ENCODE measurements around the gene CCDC47.
"Not testable (repeated sequence)": the region's sequence is repeated elsewhere in the genome, so short reads cannot be mapped to it uniquely, and the experiment has no call there.

Gene CCDC47, protein sequence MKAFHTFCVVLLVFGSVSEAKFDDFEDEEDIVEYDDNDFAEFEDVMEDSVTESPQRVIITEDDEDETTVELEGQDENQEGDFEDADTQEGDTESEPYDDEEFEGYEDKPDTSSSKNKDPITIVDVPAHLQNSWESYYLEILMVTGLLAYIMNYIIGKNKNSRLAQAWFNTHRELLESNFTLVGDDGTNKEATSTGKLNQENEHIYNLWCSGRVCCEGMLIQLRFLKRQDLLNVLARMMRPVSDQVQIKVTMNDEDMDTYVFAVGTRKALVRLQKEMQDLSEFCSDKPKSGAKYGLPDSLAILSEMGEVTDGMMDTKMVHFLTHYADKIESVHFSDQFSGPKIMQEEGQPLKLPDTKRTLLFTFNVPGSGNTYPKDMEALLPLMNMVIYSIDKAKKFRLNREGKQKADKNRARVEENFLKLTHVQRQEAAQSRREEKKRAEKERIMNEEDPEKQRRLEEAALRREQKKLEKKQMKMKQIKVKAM

DNA sequence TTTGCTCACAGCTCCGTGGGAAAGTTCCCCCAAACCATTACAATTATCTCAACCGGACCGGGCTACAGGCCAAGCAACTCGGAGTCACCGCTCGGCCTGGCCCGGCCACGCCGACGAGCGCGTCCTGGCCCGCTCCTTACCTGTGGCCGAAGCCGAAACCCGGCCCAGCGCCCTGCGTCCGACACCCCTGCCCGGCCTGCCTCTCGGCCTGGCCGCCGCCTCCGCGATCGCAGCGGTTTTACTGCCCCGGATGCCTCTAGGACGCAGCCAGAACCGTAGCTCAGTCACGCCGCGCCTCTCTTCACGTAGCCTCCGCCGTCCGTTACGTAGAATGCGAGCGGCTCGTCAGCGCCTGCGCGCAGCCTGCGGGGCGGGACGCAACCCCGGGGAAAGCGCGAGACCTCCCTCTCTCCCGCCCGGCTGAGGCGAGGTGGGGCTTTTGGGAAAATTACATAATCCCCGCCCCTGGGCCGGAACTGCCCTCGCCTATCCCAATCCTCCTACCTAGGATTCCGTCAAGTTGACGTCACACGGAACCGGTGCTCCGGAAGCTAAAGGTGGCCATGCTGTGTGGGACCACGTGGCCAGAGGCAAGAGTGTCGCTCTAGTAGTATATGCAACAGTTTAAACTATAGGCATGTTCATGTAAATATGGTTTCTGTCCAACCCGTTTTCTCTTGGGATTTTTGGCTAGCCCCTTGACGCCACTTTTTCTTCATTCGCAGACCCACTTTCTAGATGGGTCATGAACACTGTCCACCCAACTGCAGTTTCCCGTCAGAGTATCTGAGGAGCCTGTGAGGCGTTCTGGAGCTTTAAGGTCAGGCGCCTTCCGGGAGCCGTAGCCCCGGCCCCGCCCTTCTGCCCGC, at the start of gene CCDC47:
TSS of gene CCDC47 (minus strand) at position 326 of the 869 bp plus-strand sequence. CDS start 7,422 bp downstream, outside the sequence.
- DNase-seq = peak; percentile 96

DNA sequence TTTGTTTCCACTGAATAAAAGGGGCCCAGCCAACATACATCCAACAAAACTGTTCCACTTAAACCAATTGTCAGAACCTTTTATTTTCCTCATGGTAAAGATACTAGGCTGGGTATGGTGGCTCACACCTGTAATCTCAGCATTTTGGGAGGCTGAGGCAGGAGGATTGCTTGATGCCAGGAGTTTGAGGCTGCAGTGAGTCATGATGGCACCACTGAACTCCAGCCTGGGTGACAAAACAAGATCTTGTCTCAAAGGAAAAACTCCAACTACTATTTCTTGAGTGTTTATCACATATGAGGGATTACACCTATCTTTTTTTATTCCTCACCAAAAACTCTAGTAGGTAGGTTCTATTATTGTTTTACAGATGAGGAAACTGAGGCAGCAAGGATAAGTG, 49.1 kb upstream of the CCDC47 start:
- no peak for DNase-seq

GRCh38 chr17:63821804-63822203, 48.4 kb upstream of the CCDC47 start:
- no peak for DNase-seq

DNA sequence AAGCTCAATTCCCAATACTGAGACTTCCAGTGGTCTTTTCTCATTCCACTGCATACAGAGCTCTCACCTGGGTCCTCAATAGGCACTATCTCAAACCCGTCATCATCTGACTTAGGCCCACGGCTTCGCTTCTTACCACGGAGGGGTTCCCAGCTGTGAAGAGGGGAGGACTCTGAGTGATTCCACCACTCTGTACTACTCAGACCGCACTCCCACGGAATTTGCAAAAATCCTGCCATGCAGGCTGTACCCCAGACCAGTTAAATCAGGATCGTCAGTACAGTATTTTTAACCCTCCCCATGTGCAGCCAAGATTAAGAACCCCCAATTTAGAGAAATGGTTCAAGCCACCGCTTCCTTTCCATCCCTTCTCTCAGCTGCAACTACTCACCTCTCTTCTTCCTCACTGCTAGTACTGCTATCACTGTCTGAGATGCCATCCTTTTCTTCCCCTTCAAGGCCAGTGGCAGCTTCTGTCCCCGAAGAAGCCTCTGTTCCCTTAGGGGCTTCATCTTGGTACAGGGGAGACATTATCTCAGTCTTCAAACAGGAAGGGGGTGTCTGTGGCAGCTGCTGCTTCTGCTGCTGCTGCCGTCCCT, 47.7 kb upstream of the CCDC47 start:
- DNase-seq = no peak

- no peak for DNase-seq
Observed at GRCh38 chr17:63819585-63820537, 46.5 kb upstream of the CCDC47 start.

DNA sequence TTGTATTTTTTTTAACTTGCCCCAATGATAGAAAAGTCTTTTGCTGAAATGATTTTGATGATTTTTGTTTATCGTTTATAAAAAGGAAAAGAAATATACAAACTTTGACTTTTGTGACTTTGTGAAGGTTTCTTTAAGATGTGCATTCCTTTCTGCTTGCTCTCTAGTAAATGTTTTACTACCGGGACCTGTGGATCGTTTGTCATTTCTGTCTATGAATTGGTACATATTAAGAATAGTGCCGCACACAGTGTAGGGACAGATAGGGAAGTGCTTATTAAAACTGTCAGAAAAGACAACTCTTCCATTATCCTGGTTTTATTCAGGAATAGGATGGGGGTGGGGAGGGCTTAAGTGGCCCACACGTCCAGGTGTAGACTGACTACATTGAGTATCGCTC, 45.7 kb upstream of the CCDC47 start:
- DNase-seq = no peak

- DNase-seq = no peak
Observed at GRCh38 chr17:63817736-63818385, 44.5 kb upstream of the CCDC47 start.

- no peak for DNase-seq
Observed at GRCh38 chr17:63816669-63817068, 43.3 kb upstream of the CCDC47 start.

DNA sequence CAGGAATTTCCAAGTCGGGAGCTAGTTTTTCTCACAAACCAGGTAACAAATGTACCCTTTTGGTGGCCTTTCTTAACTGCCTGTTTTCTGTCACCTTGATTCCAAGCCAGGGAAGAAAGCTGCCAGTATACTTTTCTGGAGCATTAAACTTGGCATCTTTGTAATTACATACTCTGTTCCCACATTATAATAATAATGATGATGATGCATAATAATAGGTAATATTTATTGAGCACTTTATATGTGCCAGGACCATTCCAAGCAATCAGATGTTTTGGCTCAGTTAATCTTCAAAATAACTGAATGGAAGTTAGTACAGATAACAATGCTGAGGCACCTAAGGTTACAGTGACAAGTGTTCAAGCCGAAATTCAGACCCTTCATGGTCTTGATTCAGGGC, 42.7 kb upstream of the CCDC47 start:
- no peak for DNase-seq

DNA sequence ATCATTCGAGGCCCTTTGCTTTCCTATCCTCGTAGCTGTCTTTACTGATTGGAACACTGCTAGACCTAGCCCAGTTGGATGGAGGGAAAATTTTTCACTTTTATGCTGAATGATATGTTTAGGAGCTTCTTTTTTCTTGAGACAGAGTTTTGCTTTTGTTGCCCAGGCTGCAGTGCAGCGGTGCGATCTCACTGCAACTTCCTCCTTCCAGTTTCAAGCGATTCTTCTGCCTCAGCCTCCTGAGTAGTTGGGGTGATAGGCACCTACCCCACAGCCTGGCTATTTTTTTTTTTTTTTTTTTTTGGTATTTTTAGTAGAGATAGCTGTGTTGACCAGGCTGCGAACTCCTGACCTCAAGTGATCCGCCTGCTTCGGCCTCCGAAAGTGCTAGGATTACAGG, 36.6 kb upstream of the CCDC47 start:
- DNase-seq = no peak

DNA sequence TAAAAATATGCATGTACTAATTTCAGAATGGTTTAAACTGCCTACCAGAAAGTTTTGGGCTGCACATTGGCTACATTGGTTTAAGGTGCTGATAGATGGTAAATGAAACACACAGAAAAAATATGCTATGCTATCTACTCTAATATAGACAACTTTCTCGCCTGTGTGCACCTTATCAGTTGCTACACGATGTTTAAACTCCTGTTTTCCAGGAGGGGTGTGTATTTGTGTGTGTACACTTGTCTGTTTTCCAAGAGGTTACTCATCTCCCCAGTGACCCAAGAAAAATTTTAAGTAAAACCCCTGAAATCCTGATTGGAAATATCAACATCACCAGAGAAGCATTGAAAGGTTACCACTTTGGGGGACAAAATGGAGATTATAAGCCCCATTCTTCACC, 32.2 kb upstream of the CCDC47 start:
- DNase-seq = no peak

DNA sequence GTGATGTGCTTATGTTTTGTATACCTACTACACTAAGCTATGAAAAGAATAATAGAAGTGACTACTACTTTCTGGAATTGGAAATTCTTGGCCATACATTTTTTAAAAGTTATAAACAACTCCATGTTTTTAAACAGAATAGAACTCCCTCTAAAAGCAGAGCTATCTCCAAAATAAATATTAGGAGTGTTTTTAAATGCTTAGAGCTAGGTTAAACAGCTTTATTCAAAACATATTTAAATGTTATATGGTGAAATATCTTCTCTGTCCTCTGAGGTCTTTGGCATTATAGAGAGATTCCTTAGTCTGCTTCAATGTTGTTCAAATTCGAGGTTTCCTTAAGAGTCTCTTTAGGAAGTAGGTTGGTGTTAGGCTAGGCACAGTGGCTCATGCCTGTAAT, 30.9 kb upstream of the CCDC47 start:
- DNase-seq = no peak

DNA sequence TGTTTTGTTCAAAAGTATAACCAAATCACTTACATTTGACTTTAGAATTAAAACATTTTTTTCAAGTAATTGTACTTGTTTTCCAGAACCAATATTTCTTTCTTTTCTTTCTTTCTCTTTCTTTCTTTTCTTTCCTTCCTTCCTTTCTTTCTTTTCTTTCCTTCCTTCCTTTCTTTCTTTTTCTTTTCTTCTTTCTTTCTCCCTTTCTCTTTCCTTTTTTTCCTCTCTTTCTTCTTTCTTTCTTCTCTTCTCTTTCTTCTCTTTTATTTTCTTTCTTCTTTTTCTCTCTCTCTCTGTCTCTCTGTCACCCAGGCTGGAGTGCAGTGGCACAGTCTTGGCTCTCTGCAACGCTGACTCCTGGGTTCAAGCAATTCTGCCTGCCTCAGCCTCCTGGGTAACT, 27.4 kb upstream of the CCDC47 start:
- DNase-seq = no peak

- DNase-seq = no peak
Observed at GRCh38 chr17:63798572-63799106, 25.2 kb upstream of the CCDC47 start.

- not testable (repeated sequence) for DNase-seq
Observed at GRCh38 chr17:63796375-63796774, 23.0 kb upstream of the CCDC47 start.

DNA sequence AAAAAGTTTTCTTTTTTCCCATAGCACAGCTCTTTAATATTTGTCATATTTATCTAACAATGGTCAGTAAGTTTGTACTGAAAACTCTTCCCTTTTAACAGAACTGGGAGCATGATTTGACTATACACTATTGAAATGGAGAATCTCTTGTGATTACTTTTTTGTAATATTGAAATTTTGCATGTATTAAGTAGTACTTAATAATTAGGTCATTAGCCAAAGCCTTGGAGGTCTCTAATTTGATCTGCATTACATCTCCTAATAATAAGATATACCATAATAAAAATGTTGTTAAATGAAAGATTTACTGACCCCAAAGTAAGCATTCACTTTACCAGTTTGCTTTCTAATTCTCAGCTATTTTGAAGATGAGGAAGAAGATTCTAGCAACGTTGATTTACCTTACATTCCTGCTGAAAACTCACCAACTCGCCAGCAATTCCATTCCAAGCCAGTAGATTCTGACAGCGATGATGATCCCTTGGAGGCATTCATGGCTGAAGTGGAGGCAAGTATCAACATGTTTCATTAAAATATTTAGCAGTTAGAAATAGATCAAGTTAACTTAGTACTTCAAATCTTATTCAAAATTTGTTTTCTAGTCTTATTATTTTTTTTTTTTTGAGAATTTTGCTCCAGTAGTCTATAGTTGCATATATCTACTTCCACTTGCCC, 18.8 kb upstream of the CCDC47 start:
- DNase-seq = no peak

DNA sequence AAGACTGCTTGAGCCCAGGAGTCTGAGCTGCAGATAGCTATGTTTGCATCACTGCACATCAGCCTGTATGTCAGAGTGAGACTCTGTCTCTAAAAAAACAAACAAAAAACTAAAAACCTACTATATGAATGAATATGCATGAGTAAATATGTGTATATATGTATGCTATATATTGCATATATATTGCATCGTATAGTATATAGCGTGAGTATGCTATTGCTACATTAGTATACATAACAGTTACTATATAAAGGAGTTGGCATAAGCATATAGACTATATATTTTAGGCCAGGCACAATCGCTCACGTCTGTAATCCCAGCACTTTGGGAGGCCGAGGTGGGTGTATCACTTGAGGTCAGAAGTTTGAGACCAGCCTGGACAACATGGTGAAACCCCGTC, 16.7 kb upstream of the CCDC47 start:
- no peak for DNase-seq

- DNase-seq = no peak
Observed at GRCh38 chr17:63786971-63787711, 13.7 kb upstream of the CCDC47 start.

DNA sequence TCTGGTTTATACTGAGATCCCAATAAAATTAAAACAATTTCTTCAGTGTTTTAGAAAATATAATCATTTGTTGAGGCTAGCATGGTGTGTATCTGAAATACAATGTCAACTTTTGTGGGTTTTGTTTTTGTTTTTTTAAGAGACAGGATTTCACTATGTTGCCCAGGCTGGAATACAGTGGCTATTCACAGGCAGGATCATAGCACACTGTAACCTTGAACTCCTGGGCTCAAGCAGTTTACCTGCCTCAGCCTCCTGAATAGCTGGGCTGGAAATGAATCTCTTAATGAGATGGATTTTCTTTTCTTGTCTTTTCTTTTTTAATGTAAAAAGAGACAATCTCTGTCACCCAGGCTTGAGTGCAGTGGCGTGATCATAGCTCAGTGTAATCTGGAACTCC, 12.7 kb upstream of the CCDC47 start:
- no peak for DNase-seq

- DNase-seq = no peak
Observed at GRCh38 chr17:63785556-63785955, 12.2 kb upstream of the CCDC47 start.

Data from activated CD4-positive, alpha-beta T cell treated with anti-CD3 and anti-CD28 coated beads, Interleukin-2, amount 50 U/mL, for 1 hour (primary cell).